Measurements from ENCODE around the gene RUBCN.

DNA sequence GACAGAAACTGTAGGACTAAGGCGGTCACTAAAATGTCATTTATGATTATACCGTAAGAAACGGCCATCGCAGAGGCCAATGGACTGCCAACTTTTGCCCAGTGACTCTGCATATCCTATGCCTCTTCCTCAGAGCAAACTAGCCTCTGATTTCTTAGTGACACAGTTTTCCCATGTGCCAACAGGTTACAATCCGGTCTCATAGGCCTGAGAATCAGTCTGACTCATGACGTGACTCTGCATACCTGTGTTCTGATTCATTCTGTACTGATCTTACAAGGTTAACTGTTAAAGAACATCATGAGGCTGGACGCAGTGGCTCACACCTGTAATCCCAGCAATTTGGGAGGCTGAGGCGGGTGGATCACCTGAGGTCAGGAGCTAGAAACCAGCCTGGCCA, 17.8 kb downstream of the RUBCN start:
- TF ChIP-seq CTCF (conservative IDR thresholded peaks at IDR 0.05) (no peak), ZFX (IDR thresholded peaks at IDR 0.05) (no peak)
